H1 (cell line): Measurements from ENCODE around the gene PROCR. TPM values are rescaled to one million over a fixed set of nuclear protein-coding genes. Genes with fewer than 3 reads are reported as not detected.

Source experiments
- CTCF ChIA-PET: fragments of 300-600 bp; sonication (Branson Sonifier 250); formaldehyde crosslinking; loops from one replicate; lab custom pipeline; 2021; ENCODE audit not compliant: partially characterized antibody; lab: Charles Lee
- POLR2A ChIA-PET: fragments of 300-600 bp; sonication (Branson Sonifier 250); formaldehyde crosslinking; loops from one replicate; lab custom pipeline; 2021; ENCODE audit warnings: inconsistent platforms; ENCODE audit not compliant: partially characterized antibody; lab: Charles Lee
- DNase-seq, 2 experiments: peaks; one replicate each; pipeline versions ENCODE4 v3.0.0 to v3.0.0-alpha.2; 2010 to 2022; ENCODE audit warnings: low spot score in 2 of 2, low read depth in 1 of 2, mixed read lengths in 1 of 2
- FAIRE-seq: peaks from 2 replicates; lab custom pipeline; 2011; peaks lifted over from hg19 to GRCh38; lab: Jason Lieb, UNC
- H2AFZ ChIP-seq: 2 replicates; pipeline ENCODE4 v1.8.1; 2012; ENCODE audit warnings: low read length, inconsistent platforms
- H2AK5ac ChIP-seq: 2 replicates; pipeline ENCODE4 v1.6.1; 2013; ENCODE audit warnings: low read depth, low read length
- H2BK120ac ChIP-seq: replicated peaks from 2 replicates; pipeline ENCODE3; 2013; ENCODE audit warnings: low read depth, low read length, inconsistent platforms
- H2BK12ac ChIP-seq: 2 replicates; pipeline ENCODE4 v1.6.1; 2013; ENCODE audit warnings: low read depth, low read length
- H2BK15ac ChIP-seq: 2 replicates; pipeline ENCODE4 v1.6.1; 2013; ENCODE audit warnings: low read length
- H2BK20ac ChIP-seq: 2 replicates; pipeline ENCODE4 v1.6.1; 2013; ENCODE audit warnings: low read length
- H2BK5ac ChIP-seq: 2 replicates; pipeline ENCODE4 v1.6.1; 2013; ENCODE audit warnings: low read depth, low read length
- H3K14ac ChIP-seq: 2 replicates; pipeline ENCODE4 v1.6.1; 2013; ENCODE audit warnings: inconsistent platforms; ENCODE audit not compliant: insufficient read length
- H3K18ac ChIP-seq: 2 replicates; pipeline ENCODE4 v1.6.1; 2013; ENCODE audit warnings: low read length; ENCODE audit errors: extremely low read depth
- H3K23ac ChIP-seq: 2 replicates; pipeline ENCODE4 v1.6.1; 2013; ENCODE audit warnings: inconsistent platforms; ENCODE audit not compliant: insufficient read length
- H3K23me2 ChIP-seq: 2 replicates; pipeline ENCODE4 v1.6.1; 2013; ENCODE audit warnings: low read depth, low read length
- H3K27ac ChIP-seq: 2 replicates; pipeline ENCODE4 v1.6.1; 2011; ENCODE audit warnings: low read depth, low read length, inconsistent platforms
- H3K27me3 ChIP-seq, 4 experiments: replicated peaks in 1 of 4; 1 replicate in 1 of 4; 2 replicates in 3 of 4; pipeline versions ENCODE4 v1.6.1 to v1.8.1; 2011 to 2013; ENCODE audit warnings: low read length in 3 of 4, mild to moderate bottlenecking in 3 of 4, inconsistent platforms in 2 of 4, mixed read lengths in 2 of 4, moderate library complexity in 1 of 4; ENCODE audit not compliant: control insufficient read depth in 3 of 4, insufficient read depth in 3 of 4; ENCODE audit errors: extremely low read depth in 1 of 4
- H3K36me3 ChIP-seq, 4 experiments: 2 replicates each; pipeline versions ENCODE4 v1.6.1 to v1.8.1; 2011 to 2013; ENCODE audit warnings: mild to moderate bottlenecking in 4 of 4, low read length in 3 of 4, moderate library complexity in 2 of 4, control low read depth in 1 of 4, inconsistent platforms in 1 of 4; ENCODE audit not compliant: insufficient read depth in 4 of 4, control insufficient read depth in 2 of 4
- H3K4ac ChIP-seq: replicated peaks from 2 replicates; pipeline ENCODE3; 2013; ENCODE audit warnings: low read length, low read depth, mixed read lengths, inconsistent platforms; ENCODE audit not compliant: insufficient read length
- H3K4me1 ChIP-seq, 4 experiments: replicated peaks in 1 of 4; 1 replicate in 1 of 4; 2 replicates in 3 of 4; pipeline versions ENCODE4 v1.6.1 to v1.8.1; 2011 to 2013; ENCODE audit warnings: low read length in 3 of 4, inconsistent platforms in 2 of 4, mixed read lengths in 1 of 4; ENCODE audit not compliant: insufficient read depth in 4 of 4, control insufficient read depth in 3 of 4
- H3K4me2 ChIP-seq, 2 experiments: 2 replicates each; pipeline versions ENCODE4 v1.6.1 to v1.8.1; 2011 to 2013; ENCODE audit warnings: low read depth in 2 of 2, low read length in 2 of 2, control low read depth in 1 of 2, inconsistent platforms in 1 of 2, mild to moderate bottlenecking in 1 of 2; ENCODE audit not compliant: insufficient read depth in 1 of 2
- H3K4me3 ChIP-seq, 4 experiments: fragments of 200-600, 300-600 bp in 1 of 4; sonication (generic), shearing (Covaris generic), sonication (Bioruptor Twin) in 1 of 4; 2 replicates each; pipeline versions ENCODE4 v1.5.1 to v1.8.1; 2011 to 2016; ENCODE audit warnings: low read length in 4 of 4, low read depth in 3 of 4, control low read depth in 2 of 4, inconsistent platforms in 2 of 4, mild to moderate bottlenecking in 2 of 4, mixed read lengths in 1 of 4, moderate library complexity in 1 of 4; ENCODE audit not compliant: insufficient read depth in 2 of 4; ENCODE audit errors: extremely low read depth in 1 of 4
- H3K56ac ChIP-seq: replicated peaks from 2 replicates; pipeline ENCODE3; 2013; ENCODE audit warnings: low read depth, mild to moderate bottlenecking, mixed read lengths, low read length, inconsistent platforms; ENCODE audit not compliant: insufficient read length
- H3K79me1 ChIP-seq: 2 replicates; pipeline ENCODE4 v1.6.1; 2013; ENCODE audit warnings: low read depth, low read length, control low read depth
- H3K79me2 ChIP-seq, 2 experiments: 2 replicates each; pipeline versions ENCODE4 v1.6.1 to v1.8.1; 2012 to 2013; ENCODE audit warnings: low read length in 2 of 2, mild to moderate bottlenecking in 2 of 2, inconsistent platforms in 1 of 2; ENCODE audit not compliant: insufficient read depth in 2 of 2, control insufficient read depth in 1 of 2
- H3K9ac ChIP-seq, 4 experiments: replicated peaks in 1 of 4; 1 replicate in 1 of 4; 2 replicates in 3 of 4; pipeline versions ENCODE4 v1.6.1 to v1.8.1; 2011 to 2013; ENCODE audit warnings: low read depth in 3 of 4, low read length in 3 of 4, control low read depth in 2 of 4, mild to moderate bottlenecking in 2 of 4, moderate library complexity in 2 of 4, inconsistent platforms in 1 of 4; ENCODE audit errors: extremely low read depth in 1 of 4
- H3K9me3 ChIP-seq, 2 experiments: 2 replicates each; pipeline versions ENCODE4 v1.6.1 to v1.8.1; 2012 to 2013; ENCODE audit warnings: mild to moderate bottlenecking in 2 of 2, moderate library complexity in 2 of 2, control low read depth in 1 of 2, inconsistent platforms in 1 of 2, low read depth in 1 of 2, low read length in 1 of 2, mixed read lengths in 1 of 2; ENCODE audit not compliant: insufficient read depth in 2 of 2
- H4K20me1 ChIP-seq, 2 experiments: replicated peaks in 1 of 2; 2 replicates each; pipeline versions ENCODE3 to v1.8.1; 2011 to 2013; ENCODE audit warnings: inconsistent platforms in 2 of 2, low read length in 2 of 2, mild to moderate bottlenecking in 1 of 2; ENCODE audit not compliant: insufficient read depth in 2 of 2, control insufficient read depth in 1 of 2
- H4K5ac ChIP-seq: 2 replicates; pipeline ENCODE4 v1.6.1; 2013; ENCODE audit warnings: low read length, low read depth, mixed read lengths, inconsistent platforms; ENCODE audit not compliant: insufficient read length
- H4K8ac ChIP-seq: 2 replicates; pipeline ENCODE4 v1.8.0; 2013; ENCODE audit warnings: mild to moderate bottlenecking, moderate library complexity, low read length, inconsistent platforms; ENCODE audit not compliant: insufficient read depth; ENCODE audit errors: extremely low read depth
- H4K91ac ChIP-seq: replicated peaks from 2 replicates; pipeline ENCODE3; 2013; ENCODE audit warnings: low read length, mixed read lengths, inconsistent platforms; ENCODE audit not compliant: insufficient read length
- ASH2L ChIP-seq: fragments of 200-600, 300-600 bp; sonication (generic); IDR thresholded peaks from one replicate; pipeline ENCODE4 v1.7.1; 2017; ENCODE audit warnings: low read length
- BACH1 ChIP-seq: IDR thresholded peaks from 2 replicates; pipeline ENCODE4 v1.6.1; 2012; ENCODE audit warnings: low read length, improper control_type of control experiment
- CEBPB ChIP-seq: IDR thresholded peaks from 2 replicates; pipeline ENCODE4 v1.6.1; 2012; ENCODE audit warnings: low read depth, low read length
- CTBP2 ChIP-seq: IDR thresholded peaks from 2 replicates; pipeline ENCODE4 v1.7.0; 2011; ENCODE audit warnings: borderline replicate concordance, mild to moderate bottlenecking, moderate library complexity, mixed read lengths, low read length; ENCODE audit not compliant: insufficient read depth, insufficient read length
- EP300 ChIP-seq, 2 experiments: IDR thresholded peaks; 1 replicate in 1 of 2; 2 replicates in 1 of 2; pipeline ENCODE4 v1.6.1; 2011 to 2012; ENCODE audit warnings: low read depth in 2 of 2, low read length in 2 of 2, mild to moderate bottlenecking in 2 of 2, borderline replicate concordance in 1 of 2, inconsistent platforms in 1 of 2, moderate library complexity in 1 of 2
- RNF2 ChIP-seq: fragments of 200-900, 300-1000 bp; sonication (generic); IDR thresholded peaks from 2 replicates; pipeline ENCODE4 v1.7.1; 2016; ENCODE audit warnings: borderline replicate concordance, low read depth, mild to moderate bottlenecking, antibody characterized with exemption, low read length; ENCODE audit not compliant: poor library complexity, severe bottlenecking; ENCODE audit errors: missing control alignments
- SIX5 ChIP-seq: IDR thresholded peaks from 2 replicates; pipeline ENCODE4 v1.6.1; 2011; ENCODE audit warnings: mild to moderate bottlenecking, low read depth, low read length
- TCF12 ChIP-seq: IDR thresholded peaks from 2 replicates; pipeline ENCODE4 v1.6.1; 2011; ENCODE audit warnings: low read depth, mild to moderate bottlenecking, low read length
- TEAD4 ChIP-seq: IDR thresholded peaks from 2 replicates; pipeline ENCODE4 v1.6.1; 2012; ENCODE audit warnings: low read depth, low read length, inconsistent platforms, mixed read lengths
- ZNF274 ChIP-seq: IDR thresholded peaks from 2 replicates; pipeline ENCODE4 v1.7.0; 2012; ENCODE audit warnings: low read length, borderline replicate concordance; ENCODE audit errors: extremely low read depth
- WGBS, 2 experiments: shearing (Covaris generic) in 1 of 2; methylation state at CpG; one replicate each; pipeline versions ENCODE4 v1.1.6 to v1.1.7; 2013 to 2015; ENCODE audit warnings: low lambda C conversion rate in 2 of 2, mixed read lengths in 2 of 2, inconsistent platforms in 1 of 2, low coverage in 1 of 2, missing lambda C conversion rate in 1 of 2; ENCODE audit not compliant: insufficient replicate concordance in 2 of 2, insufficient coverage in 1 of 2, insufficient read length in 1 of 2; ENCODE audit errors: extremely low coverage in 1 of 2, missing lambda C conversion rate in 1 of 2; 5-methylcytosine and 5-hydroxymethylcytosine counted together
- polyA plus RNA-seq, 7 experiments: library from polyadenylated mRNA; depleted of rRNA in 3 of 7; stranded (reverse) in 5 of 7; unstranded in 2 of 7; fragments of >200 nt in 5 of 7; fragments of 200-250 nt in 2 of 7; gene quantifications; 1 replicate in 5 of 7; 2 replicates in 1 of 7; 4 replicates in 1 of 7; pipeline versions ENCODE4 v1.2.1 to v1.2.3, GENCODE V29; 2011 to 2013; ENCODE audit warnings: missing spikeins in 2 of 7, mixed read lengths in 2 of 7
- total RNA-seq: library from RNA; stranded (reverse); fragmentation: NEBNext Ultra II Directional; extraction: Animal tissue kit (Norgen Biotek cat#: 25700); gene quantifications from 2 replicates; pipeline ENCODE4 v1.2.1, GENCODE V29; 2021

PROCR gene
- total and polyA plus RNA-seq, 2 of the 8 experiments (the other 6 are each of a cell fraction or from before 2014, with no cell fraction given) = 21.3 to 42.9 TPM

- no peak overlapping the region for H2BK5ac ChIP-seq
- peaks cover 0 to 2% (median 0%) of the 10 kb centered on the region in 4 experiments; a peak in 2 of 7 replicates for H3K27me3 ChIP-seq
- no peak overlapping the region for H3K18ac ChIP-seq
- ChIA-PET POLR2A (interaction anchor here (0.5 to 1.7 kb wide), 2 partner anchors 71 to 1997 kb away, joined by 3 read pairs; no protein-coding TSS in a partner anchor), CTCF (interaction anchor here (0.6 to 1.9 kb wide), 5 partner anchors 16 to 96 kb away, joined by 3 to 6 read pairs (median 3); no protein-coding TSS in a partner anchor)
- no peak overlapping the region for H3K27ac ChIP-seq
- no peak overlapping the region for H2BK12ac ChIP-seq
- no peaks in the 10 kb centered on the region for H3K36me3 ChIP-seq
- 76% methylated on average over 9 of the region's 9 CpGs; no CpG with 5 or more reads in 1 of the 2 experiments for WGBS, 2 experiments
- H3K9me3 ChIP-seq = peaks cover 6 to 10% of the 10 kb centered on the region in 2 experiments; a peak in 2 of 4 replicates
- no peak overlapping the region for H2BK120ac ChIP-seq
- no peaks in the 10 kb centered on the region for H4K20me1 ChIP-seq
- peak; percentile 83 for FAIRE-seq
- no peak overlapping the region for H3K4me2 ChIP-seq
- no peak overlapping the region for H4K8ac ChIP-seq
- H2BK15ac ChIP-seq = no peak overlapping the region
- no peak overlapping the region for H2AFZ ChIP-seq
- H4K91ac ChIP-seq = no peak overlapping the region
- H2BK20ac ChIP-seq = no peak overlapping the region
- no peak overlapping the region for H3K23ac ChIP-seq
- H2AK5ac ChIP-seq = no peak overlapping the region
- no peaks in the 10 kb centered on the region for H3K79me1 ChIP-seq
- H3K4ac ChIP-seq = no peak overlapping the region
- no peak overlapping the region for H3K9ac ChIP-seq
- H4K5ac ChIP-seq = no peak overlapping the region
- H3K14ac ChIP-seq = no peak overlapping the region
- H3K23me2 ChIP-seq = no peaks in the 10 kb centered on the region
- no peak for DNase-seq
- no peak overlapping the region for H3K56ac ChIP-seq
- no peak overlapping the region for H3K4me3 ChIP-seq
- no peaks in the 10 kb centered on the region for H3K79me2 ChIP-seq
- H3K4me1 ChIP-seq = peaks cover 0 to 6% (median 0%) of the 10 kb centered on the region in 4 experiments; a peak in 3 of 7 replicates
- TF ChIP-seq TEAD4 (no peak), CEBPB (no peak), ZNF274 (no peak), RNF2 (no peak), TCF12 (peak; percentile 92), EP300 (IDR thresholded peaks at IDR 0.05; ENCODE audit: borderline replicate concordance in 1 of 2, low read depth in 2 of 2, low read length in 2 of 2) (no peak), ASH2L (no peak), CTBP2 (no peak), BACH1 (no peak), SIX5 (no peak)
These were observed 20.4 kb downstream of the PROCR start for GRCh38 chr20:35192118-35192872.
